ENCODE results near the gene CBLC. TPM values are rescaled to one million over a fixed set of nuclear protein-coding genes. Genes with fewer than 3 reads are reported as not detected.

CBLC gene
- polyA plus RNA-seq, 1 donor (not counting 4 experiments of a cell fraction or from before 2014, with no cell fraction given), result 27.8 TPM

- Histone ChIP-seq H3K36me3 (ENCODE audit: control insufficient read depth in 2 of 2, extremely low read depth in 1 of 2, insufficient read depth in 2 of 2, low read length in 2 of 2) (no peaks in the 10 kb centered on the region), H3K9me3 (ENCODE audit: control insufficient read depth, low read depth, low read length) (no peaks in the 10 kb centered on the region), H3K4me2 (ENCODE audit: control insufficient read depth, extremely low read depth, insufficient read depth, low read depth, low read length) (no peak overlapping the region), H2AFZ (ENCODE audit: control insufficient read depth, low read length) (no peak overlapping the region), H3K9me1 (ENCODE audit: control insufficient read depth, extremely low read depth, insufficient read depth, low read length) (no peaks in the 10 kb centered on the region), H4K20me1 (ENCODE audit: control insufficient read depth, extremely low read depth, insufficient read depth, low read length) (no peaks in the 10 kb centered on the region), H3K9ac (ENCODE audit: control insufficient read depth, extremely low read depth, insufficient read depth, low read length) (no peak overlapping the region), H3K79me2 (ENCODE audit: control insufficient read depth, insufficient read depth, low read length) (no peaks in the 10 kb centered on the region), H3K4me1 (ENCODE audit: control insufficient read depth, extremely low read depth, insufficient read depth, low read length) (peaks cover 4% of the 10 kb centered on the region), H3K27me3 (ENCODE audit: control insufficient read depth, extremely low read depth, insufficient read depth, low read length) (no peaks in the 10 kb centered on the region), H3K4me3 (ENCODE audit: control insufficient read depth in 2 of 3, extremely low read depth in 1 of 3, insufficient read depth in 2 of 3, low read depth in 1 of 3, low read length in 3 of 3) (no peak overlapping the region), H3K27ac (ENCODE audit: control insufficient read depth, insufficient read depth, low read length) (no peak overlapping the region)
- DNase-seq (ENCODE audit: low read depth, low spot score) (no peak), FAIRE-seq (no peak)
- dilution Hi-C loops (cut with MboI; ENCODE audit: extremely low pct_ligation_motif_present, low sequenced_read_pairs), result no loop called here
- TF ChIP-seq CTCF (optimal IDR thresholded peaks at IDR 0.05 in 1 of 3, IDR thresholded peaks at IDR 0.05 in 1 of 3, conservative IDR thresholded peaks at IDR 0.05 in 1 of 3; ENCODE audit: extremely low read depth in 1 of 3, insufficient read depth in 2 of 3, low read length in 3 of 3) (no peak), EZH2 (IDR thresholded peaks at IDR 0.05; ENCODE audit: low read length) (no peak)
These were observed 48.1 kb upstream of the CBLC start for GRCh38 chr19:44729516-44730033.

GRCh38 chr19:44731081-44731480, 46.6 kb upstream of the CBLC start:
- dilution Hi-C loops (cut with MboI; ENCODE audit: extremely low pct_ligation_motif_present, low sequenced_read_pairs), result no loop called here
- Histone ChIP-seq H3K9me1 (ENCODE audit: control insufficient read depth, extremely low read depth, insufficient read depth, low read length) (no peaks in the 10 kb centered on the region), H3K4me2 (ENCODE audit: control insufficient read depth, extremely low read depth, insufficient read depth, low read depth, low read length) (no peak overlapping the region), H3K9me3 (ENCODE audit: control insufficient read depth, low read depth, low read length) (no peaks in the 10 kb centered on the region), H3K27me3 (ENCODE audit: control insufficient read depth, extremely low read depth, insufficient read depth, low read length) (no peaks in the 10 kb centered on the region), H3K27ac (ENCODE audit: control insufficient read depth, insufficient read depth, low read length) (no peak overlapping the region), H4K20me1 (ENCODE audit: control insufficient read depth, extremely low read depth, insufficient read depth, low read length) (no peaks in the 10 kb centered on the region), H3K79me2 (ENCODE audit: control insufficient read depth, insufficient read depth, low read length) (no peaks in the 10 kb centered on the region), H3K9ac (ENCODE audit: control insufficient read depth, extremely low read depth, insufficient read depth, low read length) (no peak overlapping the region), H2AFZ (ENCODE audit: control insufficient read depth, low read length) (no peak overlapping the region), H3K4me3 (ENCODE audit: control insufficient read depth in 2 of 3, extremely low read depth in 1 of 3, insufficient read depth in 2 of 3, low read depth in 1 of 3, low read length in 3 of 3) (no peak overlapping the region), H3K36me3 (ENCODE audit: control insufficient read depth in 2 of 2, extremely low read depth in 1 of 2, insufficient read depth in 2 of 2, low read length in 2 of 2) (no peaks in the 10 kb centered on the region), H3K4me1 (ENCODE audit: control insufficient read depth, extremely low read depth, insufficient read depth, low read length) (peaks cover 5% of the 10 kb centered on the region)
- TF ChIP-seq EZH2 (IDR thresholded peaks at IDR 0.05; ENCODE audit: low read length) (no peak), CTCF (optimal IDR thresholded peaks at IDR 0.05 in 1 of 3, IDR thresholded peaks at IDR 0.05 in 1 of 3, conservative IDR thresholded peaks at IDR 0.05 in 1 of 3; ENCODE audit: extremely low read depth in 1 of 3, insufficient read depth in 2 of 3, low read length in 3 of 3) (no peak)
- DNase-seq (ENCODE audit: low read depth, low spot score), result no peak
- FAIRE-seq, result no peak

All from keratinocyte (primary cell).